GM23248 (cell line): ENCODE data around the gene HSH2D. TPM values are rescaled to one million over a fixed set of nuclear protein-coding genes. Genes with fewer than 3 reads are reported as not detected.
A peak's percentile ranks its signal among the peaks of the same experiment; 100 is the strongest.

Source experiments
- DNase-seq: peaks from one replicate; pipeline ENCODE4 v3.0.0-alpha.2; 2015
- H2AFZ ChIP-seq: fragments of 200-600 bp; sonication (generic); 2 replicates; pipeline ENCODE4 v1.6.1; 2016; ENCODE audit warnings: antibody characterized with exemption
- H3F3A ChIP-seq: fragments of 200-600 bp; sonication (generic); 2 replicates; pipeline ENCODE4 v1.6.1; 2016; ENCODE audit warnings: mild to moderate bottlenecking, antibody characterized with exemption, mixed run types; ENCODE audit not compliant: insufficient read depth
- H3K27ac ChIP-seq: fragments of 200-600 bp; sonication (generic); 2 replicates; pipeline ENCODE4 v1.5.1; 2016; ENCODE audit warnings: mild to moderate bottlenecking
- H3K27me3 ChIP-seq: fragments of 200-600 bp; sonication (generic); replicated peaks from 2 replicates; pipeline ENCODE4 v1.6.1; 2016; ENCODE audit warnings: mild to moderate bottlenecking; ENCODE audit not compliant: insufficient read depth
- H3K36me3 ChIP-seq: fragments of 200-600 bp; sonication (generic); 2 replicates; pipeline ENCODE4 v1.6.1; 2016; ENCODE audit warnings: low read depth, mild to moderate bottlenecking
- H3K4me1 ChIP-seq: fragments of 200-600 bp; sonication (generic); 2 replicates; pipeline ENCODE4 v1.6.1; 2016; ENCODE audit warnings: mild to moderate bottlenecking; ENCODE audit not compliant: insufficient read depth
- H3K4me2 ChIP-seq: fragments of 200-600 bp; sonication (generic); one replicate; pipeline ENCODE4 v1.6.1; 2016; ENCODE audit warnings: mild to moderate bottlenecking; ENCODE audit not compliant: unreplicated experiment
- H3K4me3 ChIP-seq: fragments of 200-600 bp; sonication (generic); 2 replicates; pipeline ENCODE4 v1.5.1; 2016; ENCODE audit warnings: mild to moderate bottlenecking
- H3K79me2 ChIP-seq: fragments of 200-600 bp; sonication (generic); 2 replicates; pipeline ENCODE4 v1.6.1; 2016; ENCODE audit warnings: mild to moderate bottlenecking; ENCODE audit not compliant: insufficient read depth
- H3K9ac ChIP-seq: fragments of 200-600 bp; sonication (generic); 2 replicates; pipeline ENCODE4 v1.6.1; 2016; ENCODE audit warnings: mild to moderate bottlenecking
- H3K9me2 ChIP-seq: fragments of 200-600 bp; sonication (generic); 2 replicates; pipeline ENCODE4 v1.6.1; 2016; ENCODE audit warnings: mixed run types, mild to moderate bottlenecking, moderate library complexity; ENCODE audit not compliant: insufficient read depth
- H3K9me3 ChIP-seq: fragments of 200-600 bp; sonication (generic); one replicate; pipeline ENCODE4 v1.6.1; 2017; ENCODE audit warnings: low read depth
- H4K20me1 ChIP-seq: fragments of 200-600 bp; sonication (generic); 2 replicates; pipeline ENCODE4 v1.6.0; 2016; ENCODE audit not compliant: insufficient read depth
- EZH2 ChIP-seq: fragments of 200-600 bp; sonication (generic); IDR thresholded peaks from 2 replicates; pipeline ENCODE4 v1.6.1; 2018; ENCODE audit warnings: antibody characterized with exemption, mild to moderate bottlenecking; ENCODE audit not compliant: insufficient read depth, poor library complexity, severe bottlenecking
- EZH2phosphoT487 ChIP-seq: fragments of 200-600 bp; sonication (generic); IDR thresholded peaks from 2 replicates; pipeline ENCODE4 v1.6.1; 2018; ENCODE audit warnings: antibody characterized with exemption, moderate library complexity, mild to moderate bottlenecking, low read depth; ENCODE audit not compliant: insufficient read depth
- WGBS, 2 experiments: methylation state at CpG; one replicate each; pipeline ENCODE4 v1.1.6; 2015 to 2017; ENCODE audit warnings: low lambda C conversion rate in 2 of 2, low coverage in 1 of 2; ENCODE audit errors: missing lambda C conversion rate in 2 of 2; 5-methylcytosine and 5-hydroxymethylcytosine counted together
- in situ Hi-C: fragments of 300-500 bp; cut with MboI; formaldehyde crosslinking; loops from 2 replicates; pipeline ENCODE4 v1.15.0; 2020
- polyA plus RNA-seq: library from polyadenylated mRNA; unstranded; fragments of >200 nt; fragmentation: Nextera tagmentation; extraction: Ambion mirVana; gene quantifications from 2 replicates; pipeline ENCODE4 v1.2.1, GENCODE V29; 2016
- total RNA-seq: library from RNA; depleted of rRNA; stranded (reverse); fragments of >200 nt; shearing (Covaris generic); gene quantifications from 2 replicates; pipeline ENCODE4 v1.2.3, GENCODE V29; 2014; rRNA removed

The HSH2D gene
- total RNA-seq (not detected in 2 replicates), polyA plus RNA-seq (0.13 TPM in 1 of 2 replicates, not detected in the other)

- Histone ChIP-seq H3K4me3 (no peak within 1 kb of the TSS), H3K9me3 (no peaks in the 10 kb centered on the region), H3K4me1 (no peaks in the 10 kb centered on the region), H3K79me2 (no peaks in the 10 kb centered on the region), H3K4me2 (no peak within 1 kb of the TSS), H2AFZ (no peak within 1 kb of the TSS), H3K27ac (no peak within 1 kb of the TSS), H3K27me3 (no peaks in the 10 kb centered on the region), H4K20me1 (no peaks in the 10 kb centered on the region), H3F3A (no peaks in the 10 kb centered on the region), H3K9me2 (no peaks in the 10 kb centered on the region), H3K9ac (no peak within 1 kb of the TSS), H3K36me3 (no peaks in the 10 kb centered on the region)
- in situ Hi-C loops: no loop called here
- no peak for DNase-seq
- 45 to 46% methylated on average over 13 of the region's 13 CpGs for WGBS, 2 experiments
- TF ChIP-seq EZH2 (no peak), EZH2phosphoT487 (no peak)
Observed at GRCh38 chr19:16143399-16144215, at the start of gene HSH2D. HSH2D (plus strand) TSS chr19:16143685; CDS start chr19:16148751, 5,066 bp downstream.

- Histone ChIP-seq H3K9ac (no peak overlapping the region), H3K79me2 (peaks cover 85% of the 10 kb centered on the region), H2AFZ (no peak overlapping the region), H3K9me3 (no peaks in the 10 kb centered on the region), H3K27me3 (no peaks in the 10 kb centered on the region), H3K27ac (peak overlapping the region; percentile 59), H3K4me3 (no peak overlapping the region), H3K4me1 (0 out of 2 replicates have a peak, but pooled peaks cover 5% of the 10 kb centered on the region), H3K9me2 (no peaks in the 10 kb centered on the region), H3K4me2 (no peak overlapping the region), H4K20me1 (peaks cover 8% of the 10 kb centered on the region; the same call in 1 of the 2 replicates), H3K36me3 (peaks cover 98% of the 10 kb centered on the region), H3F3A (peaks cover 97% of the 10 kb centered on the region)
- in situ Hi-C loops: no loop called here
- TF ChIP-seq EZH2: no peak
- TF ChIP-seq EZH2phosphoT487: no peak
- no peak for DNase-seq
- 75 to 79% methylated on average over 10 of the region's 10 CpGs for whole genome bisulfite sequencing, 2 experiments
Observed at GRCh38 chr19:16094360-16095070, 49.0 kb upstream of the HSH2D start.

GRCh38 chr19:16095071-16095571 is 48.4 kb upstream of the HSH2D start:
- Histone ChIP-seq H3F3A (peaks cover 97% of the 10 kb centered on the region), H3K9me3 (no peaks in the 10 kb centered on the region), H3K9me2 (no peaks in the 10 kb centered on the region), H3K27ac (peak overlapping the region; percentile 59), H2AFZ (no peak overlapping the region), H3K4me3 (no peak overlapping the region), H3K9ac (no peak overlapping the region), H3K36me3 (peaks cover 98% of the 10 kb centered on the region), H4K20me1 (peaks cover 8% of the 10 kb centered on the region; the same call in 1 of the 2 replicates), H3K79me2 (peaks cover 78% of the 10 kb centered on the region), H3K4me1 (0 out of 2 replicates have a peak, but pooled peaks cover 5% of the 10 kb centered on the region), H3K4me2 (no peak overlapping the region), H3K27me3 (no peaks in the 10 kb centered on the region)
- in situ Hi-C loops: no loop called here
- TF ChIP-seq EZH2 (no peak), EZH2phosphoT487 (no peak)
- DNase-seq: no peak
- WGBS, 2 experiments: 80 to 85% methylated on average over 13 of the region's 13 CpGs

- peak overlapping the region; percentile 30 for H3K27ac ChIP-seq
- H3F3A ChIP-seq: peaks cover 97% of the 10 kb centered on the region
- no peak for DNase-seq
- in situ Hi-C loops: no loop called here
- peaks cover 8% of the 10 kb centered on the region; the same call in 1 of the 2 replicates for H4K20me1 ChIP-seq
- WGBS, 2 experiments: 72% methylated on average over 10 of the region's 10 CpGs
- H3K4me2 ChIP-seq: no peak overlapping the region
- H3K36me3 ChIP-seq: peaks cover 98% of the 10 kb centered on the region
- no peaks in the 10 kb centered on the region for H3K9me2 ChIP-seq
- 0 out of 2 replicates have a peak, but pooled peaks cover 5% of the 10 kb centered on the region for H3K4me1 ChIP-seq
- peaks cover 71% of the 10 kb centered on the region for H3K79me2 ChIP-seq
- no peaks in the 10 kb centered on the region for H3K9me3 ChIP-seq
- H3K9ac ChIP-seq: no peak overlapping the region
- H2AFZ ChIP-seq: no peak overlapping the region
- no peak overlapping the region for H3K4me3 ChIP-seq
- H3K27me3 ChIP-seq: no peaks in the 10 kb centered on the region
- TF ChIP-seq EZH2phosphoT487: no peak
- no peak for TF ChIP-seq EZH2
Observed at GRCh38 chr19:16096280-16096855, 47.1 kb upstream of the HSH2D start.
